Common myeloid progenitor, CD34-positive (primary cell): Measurements from ENCODE around the gene MACROD2.

ENCODE experiments used
- CTCF ChIA-PET: fragments of 350-600 bp; sonication (Branson Sonifier 250); formaldehyde crosslinking; loops from one replicate; lab custom pipeline; 2021; ENCODE audit warnings: antibody characterized with exemption; lab: Charles Lee
- POLR2A ChIA-PET: fragments of 350-600 bp; sonication (Branson Sonifier 250); formaldehyde crosslinking; loops from one replicate; lab custom pipeline; 2021; ENCODE audit warnings: antibody characterized with exemption; lab: Charles Lee
- DNase-seq, 3 donors: peaks; one replicate each; pipeline versions ENCODE4 v3.0.0 to v3.0.0-alpha.2; 2013
- H3K27ac ChIP-seq, 2 experiments: 1 replicate in 1 of 2; 2 replicates in 1 of 2; pipeline ENCODE4 v1.7.0; 2013; ENCODE audit warnings: inconsistent platforms in 2 of 2, low read length in 2 of 2, mild to moderate bottlenecking in 2 of 2, low read depth in 1 of 2, moderate library complexity in 1 of 2; ENCODE audit not compliant: severe bottlenecking in 2 of 2, insufficient read depth in 1 of 2, poor library complexity in 1 of 2
- H3K27me3 ChIP-seq, 5 experiments: replicated peaks in 2 of 5; 1 replicate in 3 of 5; 2 replicates in 2 of 5; pipeline versions ENCODE4 v1.6.1 to v1.7.0; 2013; ENCODE audit warnings: low read length in 4 of 5, mild to moderate bottlenecking in 2 of 5, moderate library complexity in 2 of 5, inconsistent platforms in 1 of 5; ENCODE audit not compliant: insufficient read depth in 5 of 5, control insufficient read depth in 4 of 5
- H3K36me3 ChIP-seq, 4 experiments: 1 replicate in 2 of 4; 2 replicates in 2 of 4; pipeline versions ENCODE4 v1.6.1 to v1.7.0; 2013; ENCODE audit warnings: low read length in 3 of 4, control low read depth in 1 of 4, mild to moderate bottlenecking in 1 of 4; ENCODE audit not compliant: control insufficient read depth in 4 of 4, insufficient read depth in 4 of 4
- H3K4me1 ChIP-seq, 4 experiments: 1 replicate in 3 of 4; 2 replicates in 1 of 4; pipeline versions ENCODE4 v1.6.1 to v1.7.1; 2013; ENCODE audit warnings: low read length in 3 of 4, mild to moderate bottlenecking in 3 of 4, control low read depth in 1 of 4, inconsistent platforms in 1 of 4, moderate library complexity in 1 of 4; ENCODE audit not compliant: control insufficient read depth in 4 of 4, insufficient read depth in 4 of 4; ENCODE audit errors: control extremely low read depth in 1 of 4
- H3K4me3 ChIP-seq, 7 experiments: 1 replicate in 4 of 7; 2 replicates in 3 of 7; pipeline versions ENCODE4 v1.5.1 to v1.7.0; 2013; ENCODE audit warnings: mild to moderate bottlenecking in 7 of 7, low read length in 6 of 7, moderate library complexity in 6 of 7, inconsistent platforms in 2 of 7, low read depth in 2 of 7, control low read depth in 1 of 7; ENCODE audit not compliant: insufficient read depth in 4 of 7, control insufficient read depth in 1 of 7; ENCODE audit errors: extremely low read depth in 1 of 7
- H3K9me3 ChIP-seq, 5 experiments: 1 replicate in 4 of 5; 2 replicates in 1 of 5; pipeline versions ENCODE4 v1.6.1 to v1.7.1; 2013; ENCODE audit warnings: low read length in 4 of 5, mild to moderate bottlenecking in 2 of 5, inconsistent platforms in 1 of 5, low read depth in 1 of 5, moderate library complexity in 1 of 5; ENCODE audit not compliant: control insufficient read depth in 4 of 5, insufficient read depth in 2 of 5; ENCODE audit errors: control extremely low read depth in 1 of 5
- WGBS: methylation state at CpG from one replicate; pipeline ENCODE4 v1.1.5; 2013; ENCODE audit not compliant: insufficient coverage; 5-methylcytosine and 5-hydroxymethylcytosine counted together

Gene MACROD2

GRCh38 chr20:15047601-15048000, 1052.3 kb downstream of the MACROD2 start:
- peaks cover 0 to 4% (median 4%) of the 10 kb centered on the region in 4 experiments for H3K4me1 ChIP-seq
- POLR2A ChIA-PET, result no interaction called here

GRCh38 chr20:15056246-15056645, 1060.9 kb downstream of the MACROD2 start:
- H3K36me3 ChIP-seq, result no peaks in the 10 kb centered on the region
- no peak overlapping the region for H3K27ac ChIP-seq
- no peaks in the 10 kb centered on the region for H3K4me1 ChIP-seq
- H3K4me3 ChIP-seq, result no peak overlapping the region
- DNase-seq, result no peak
- no peaks in the 10 kb centered on the region for H3K27me3 ChIP-seq
- WGBS, result 85% methylated on average over 4 of the region's 5 CpGs
- peaks cover 0 to 6% (median 0%) of the 10 kb centered on the region in 5 experiments for H3K9me3 ChIP-seq
- CTCF ChIA-PET, result no interaction called here
- POLR2A ChIA-PET, result no interaction called here

More at GRCh38 chr20:15047601-15048000, 1052.3 kb downstream of the MACROD2 start:
- peak in 1 of 3 donors; percentile 40 for DNase-seq
- Histone ChIP-seq H3K36me3 (no peaks in the 10 kb centered on the region), H3K9me3 (peaks cover 0 to under 1% (median 0%) of the 10 kb centered on the region in 5 experiments), H3K27ac (no peak overlapping the region), H3K27me3 (no peaks in the 10 kb centered on the region), H3K4me3 (peak overlapping the region in 1 of 7 experiments; percentile 1)
- CTCF ChIA-PET, result no interaction called here
- WGBS, result 17% methylated on average over 1 of the region's 1 CpG

GRCh38 chr20:15058841-15059240, 1063.5 kb downstream of the MACROD2 start:
- H3K36me3 ChIP-seq, result no peaks in the 10 kb centered on the region
- DNase-seq, result no peak
- no peak overlapping the region for H3K4me3 ChIP-seq
- peaks cover 0 to 1% (median 0%) of the 10 kb centered on the region in 5 experiments for H3K9me3 ChIP-seq
- H3K4me1 ChIP-seq, result no peaks in the 10 kb centered on the region
- no peaks in the 10 kb centered on the region for H3K27me3 ChIP-seq
- WGBS, result 88% methylated on average over 2 of the region's 3 CpGs
- POLR2A ChIA-PET, result no interaction called here
- no peak overlapping the region for H3K27ac ChIP-seq
- CTCF ChIA-PET, result interaction anchor here (0.6 kb wide), 1 partner anchor 180 kb away, joined by 3 read pairs; no protein-coding TSS in a partner anchor

GRCh38 chr20:15059438-15059837, 1064.1 kb downstream of the MACROD2 start:
- Histone ChIP-seq H3K9me3 (no peaks in the 10 kb centered on the region), H3K4me1 (no peaks in the 10 kb centered on the region), H3K4me3 (no peak overlapping the region), H3K36me3 (no peaks in the 10 kb centered on the region), H3K27ac (no peak overlapping the region), H3K27me3 (no peaks in the 10 kb centered on the region)
- DNase-seq, result no peak
- POLR2A ChIA-PET, result no interaction called here
- CTCF ChIA-PET, result interaction anchor here (0.8 to 1.1 kb wide), 2 partner anchors 10 to 13 kb away, joined by 3 to 4 read pairs; no protein-coding TSS in a partner anchor

GRCh38 chr20:15060265-15061060, 1065.1 kb downstream of the MACROD2 start:
- no peak overlapping the region for H3K4me3 ChIP-seq
- ChIA-PET POLR2A (no interaction called here), CTCF (interaction anchor here (1.1 kb wide), 1 partner anchor 11 kb away, joined by 3 read pairs; no protein-coding TSS in a partner anchor)
- no peaks in the 10 kb centered on the region for H3K27me3 ChIP-seq
- WGBS, result 80% methylated on average over 7 of the region's 8 CpGs
- no peak overlapping the region for H3K27ac ChIP-seq
- no peaks in the 10 kb centered on the region for H3K4me1 ChIP-seq
- H3K9me3 ChIP-seq, result no peaks in the 10 kb centered on the region
- no peaks in the 10 kb centered on the region for H3K36me3 ChIP-seq
- DNase-seq, result no peak

- Histone ChIP-seq H3K27ac (no peak overlapping the region), H3K4me1 (no peaks in the 10 kb centered on the region), H3K9me3 (no peaks in the 10 kb centered on the region), H3K36me3 (no peaks in the 10 kb centered on the region), H3K4me3 (no peak overlapping the region), H3K27me3 (no peaks in the 10 kb centered on the region)
- ChIA-PET CTCF (no interaction called here), POLR2A (no interaction called here)
- WGBS, result 95% methylated on average over 2 of the region's 2 CpGs
- no peak for DNase-seq
These were observed 1065.7 kb downstream of the MACROD2 start for GRCh38 chr20:15061061-15061430.

- POLR2A ChIA-PET, result no interaction called here
- CTCF ChIA-PET, result no interaction called here
These were observed 1066.6 kb downstream of the MACROD2 start for GRCh38 chr20:15061955-15062354.

More at GRCh38 chr20:15061955-15062354, 1066.6 kb downstream of the MACROD2 start:
- Histone ChIP-seq H3K27ac (no peak overlapping the region), H3K4me3 (no peak overlapping the region), H3K36me3 (no peaks in the 10 kb centered on the region), H3K4me1 (no peaks in the 10 kb centered on the region), H3K9me3 (no peaks in the 10 kb centered on the region), H3K27me3 (no peaks in the 10 kb centered on the region)
- DNase-seq, result no peak
- 83% methylated on average over 1 of the region's 1 CpG for WGBS
